ENCODE results near the gene RAPGEF1. TPM values are rescaled to one million over a fixed set of nuclear protein-coding genes. Genes with fewer than 3 reads are reported as not detected.

The RAPGEF1 gene
- total RNA-seq, 2 donors from 2014 or later = 45.8 to 105 TPM

DNA sequence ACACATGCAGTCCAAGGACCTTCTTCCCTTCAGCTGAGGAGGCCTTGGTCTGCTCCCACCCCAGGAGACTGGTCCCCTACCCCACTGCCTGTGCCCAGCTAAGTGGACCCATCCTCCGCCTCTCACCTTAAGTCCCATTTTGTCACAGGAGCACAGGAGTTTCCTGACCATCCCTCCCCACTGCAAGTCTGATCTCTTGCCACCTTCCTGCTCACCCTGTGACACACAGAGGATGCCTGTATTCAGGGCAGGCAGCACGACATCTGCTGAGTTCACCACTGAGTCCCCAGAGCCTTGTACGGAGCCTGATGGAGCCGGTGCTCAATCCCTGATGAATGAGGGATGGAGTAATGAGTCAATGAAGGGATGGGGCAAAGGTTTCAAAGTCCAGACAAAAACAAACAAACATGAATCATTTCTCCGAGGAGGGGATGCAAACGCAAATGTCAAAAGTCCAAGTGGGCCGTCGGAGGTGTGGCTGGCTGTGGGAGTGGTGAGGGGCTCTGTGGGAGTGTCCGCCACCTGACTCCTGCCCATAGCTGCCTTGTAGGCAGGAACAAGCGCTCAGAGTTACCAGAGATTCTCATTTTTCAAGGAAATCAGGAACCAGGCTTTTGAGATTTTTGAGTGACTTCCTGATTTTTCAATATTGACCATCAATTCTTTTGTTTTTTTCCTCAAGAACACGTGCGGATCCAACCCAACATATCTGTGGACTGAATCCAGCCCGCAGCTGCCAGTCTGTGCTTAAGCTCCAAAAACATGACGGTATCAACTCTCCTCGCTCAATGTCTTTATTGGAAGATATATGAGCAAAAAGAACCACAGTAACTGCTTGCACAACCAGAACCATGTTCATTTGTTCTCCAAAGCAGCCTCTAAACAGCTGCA lies 4.4 kb downstream of the RAPGEF1 start:
- no peak for DNase-seq (ENCODE audit: low spot score in 2 of 2)
- peak overlapping the region; percentile 89 to 92 for H3K27ac Mint-ChIP-seq
- H3K36me3 Mint-ChIP-seq = peaks cover 15 to 24% of the 10 kb centered on the region in 2 donors
- ATAC-seq = no peak
- no peaks in the 10 kb centered on the region for H3K9me3 Mint-ChIP-seq

DNA sequence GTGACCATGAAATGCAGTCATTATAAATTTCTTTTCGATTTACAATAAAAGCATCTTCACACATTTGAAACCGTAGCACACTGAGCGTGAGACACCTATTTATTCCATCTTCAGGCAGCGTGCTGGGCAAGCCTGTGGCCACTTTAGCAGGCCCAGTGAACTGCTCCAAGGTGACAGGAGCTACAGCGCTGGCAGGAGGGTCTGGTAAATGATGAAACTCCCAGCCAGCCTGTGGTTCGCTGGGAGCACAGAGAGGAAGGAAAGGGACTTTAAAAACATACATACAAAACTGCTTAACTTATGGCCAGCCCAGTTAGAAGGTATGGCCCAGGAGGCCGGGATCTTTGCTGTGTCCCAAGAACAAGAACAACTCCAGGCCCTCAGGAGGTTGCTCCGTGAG lies 5.1 kb downstream of the RAPGEF1 start:
- Mint-ChIP-seq H3K9me3 (no peaks in the 10 kb centered on the region), H3K27ac (peak overlapping the region; percentile 89 to 92), H3K36me3 (peaks cover 15 to 24% of the 10 kb centered on the region in 2 donors)
- ATAC-seq (no peak), DNase-seq (ENCODE audit: low spot score in 2 of 2) (no peak)

DNA sequence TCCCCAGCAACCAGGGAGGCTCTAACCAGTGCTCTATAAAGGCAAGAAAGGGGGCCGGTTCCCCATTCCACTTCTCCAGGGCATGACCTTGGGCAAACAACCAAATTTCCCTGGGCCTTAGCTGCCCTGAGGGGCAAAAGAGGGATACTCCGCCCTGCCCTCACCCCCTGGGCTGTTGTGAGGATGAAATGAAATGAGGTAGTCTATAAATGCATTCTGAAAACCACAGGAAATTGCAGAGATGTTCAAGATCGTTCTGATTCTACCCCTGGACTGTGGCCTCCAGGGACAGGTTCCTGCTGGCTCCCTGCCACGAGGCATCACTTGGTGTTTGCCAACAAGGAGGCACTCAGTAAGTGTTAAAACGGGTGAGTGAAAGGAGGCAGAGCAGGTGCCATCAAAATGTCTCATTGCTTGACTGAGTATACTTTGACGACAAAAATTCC lies 5.7 kb downstream of the RAPGEF1 start:
- ATAC-seq (peak in 1 of 2 donors; percentile 13), DNase-seq (ENCODE audit: low spot score in 2 of 2) (no peak)
- Mint-ChIP-seq H3K27ac (peak overlapping the region; percentile 89 to 92), H3K9me3 (no peaks in the 10 kb centered on the region), H3K36me3 (peaks cover 15 to 23% of the 10 kb centered on the region in 2 donors)

- Mint-ChIP-seq H3K27ac (peak overlapping the region; percentile 89 to 92), H3K9me3 (no peaks in the 10 kb centered on the region), H3K36me3 (peaks cover 10 to 17% of the 10 kb centered on the region in 2 donors)
- peak in 1 of 2 donors; percentile 44 for DNase-seq (ENCODE audit: low spot score in 2 of 2)
- peak; percentile 10 to 17 for ATAC-seq
These were observed 6.3 kb downstream of the RAPGEF1 start for GRCh38 chr9:131733541-131734061.

DNA sequence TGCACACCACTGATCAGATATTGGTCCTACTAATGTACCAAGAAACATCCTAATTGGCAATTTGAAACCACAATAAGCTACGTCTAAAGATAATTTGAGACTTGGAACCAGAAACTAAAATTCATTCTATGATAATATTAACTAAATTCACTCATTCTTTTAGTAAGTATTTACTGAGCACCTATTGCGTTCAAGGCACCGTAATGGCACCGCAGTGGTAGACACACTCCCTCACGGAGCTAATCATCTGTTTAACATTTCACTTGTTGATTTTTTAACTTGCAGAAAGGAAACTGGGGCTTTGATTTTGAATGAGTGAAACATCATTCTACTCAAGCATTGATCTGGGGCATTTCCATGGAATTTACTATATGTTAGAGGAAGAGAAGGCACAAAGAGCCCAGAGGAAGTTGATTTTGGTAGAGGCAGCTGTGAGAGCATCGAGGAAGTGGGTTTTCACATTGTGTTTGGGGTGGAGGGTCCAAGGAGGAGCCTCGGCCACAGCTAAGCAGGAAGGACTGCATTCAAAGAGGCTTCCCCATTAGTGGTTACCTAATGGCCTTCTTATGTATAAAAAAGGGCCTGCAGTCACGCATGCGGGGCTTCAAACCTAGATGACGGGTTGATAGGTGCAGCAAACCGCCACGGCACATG lies 7.1 kb downstream of the RAPGEF1 start:
- ATAC-seq = no peak
- Mint-ChIP-seq H3K9me3 (no peaks in the 10 kb centered on the region), H3K27ac (peak overlapping the region; percentile 89 to 92), H3K36me3 (peaks cover 9 to 17% of the 10 kb centered on the region in 2 donors)
- no peak for DNase-seq (ENCODE audit: low spot score in 2 of 2)

- H3K36me3 Mint-ChIP-seq = peaks cover 9 to 17% of the 10 kb centered on the region in 2 donors
- no peaks in the 10 kb centered on the region for H3K9me3 Mint-ChIP-seq
- DNase-seq (ENCODE audit: low spot score in 2 of 2) = peak in 1 of 2 donors; percentile 24
- peak; percentile 6 to 20 for ATAC-seq
- peak overlapping the region; percentile 89 to 98 for H3K27ac Mint-ChIP-seq
These were observed 7.8 kb downstream of the RAPGEF1 start for GRCh38 chr9:131732061-131732526.

- Mint-ChIP-seq H3K36me3 (peaks cover 9 to 17% of the 10 kb centered on the region in 2 donors), H3K27ac (peak overlapping the region; percentile 89 to 98), H3K9me3 (no peaks in the 10 kb centered on the region)
- ATAC-seq (no peak), DNase-seq (ENCODE audit: low spot score in 2 of 2) (peak in 1 of 2 donors; percentile 29)
These were observed 8.2 kb downstream of the RAPGEF1 start for GRCh38 chr9:131731644-131732043.

- Mint-ChIP-seq H3K9me3 (no peaks in the 10 kb centered on the region), H3K36me3 (peaks cover 9 to 13% of the 10 kb centered on the region in 2 donors), H3K27ac (peak overlapping the region; percentile 89 to 98)
- ATAC-seq (no peak), DNase-seq (ENCODE audit: low spot score in 2 of 2) (no peak)
These were observed 8.6 kb downstream of the RAPGEF1 start for GRCh38 chr9:131731237-131731636.

DNA sequence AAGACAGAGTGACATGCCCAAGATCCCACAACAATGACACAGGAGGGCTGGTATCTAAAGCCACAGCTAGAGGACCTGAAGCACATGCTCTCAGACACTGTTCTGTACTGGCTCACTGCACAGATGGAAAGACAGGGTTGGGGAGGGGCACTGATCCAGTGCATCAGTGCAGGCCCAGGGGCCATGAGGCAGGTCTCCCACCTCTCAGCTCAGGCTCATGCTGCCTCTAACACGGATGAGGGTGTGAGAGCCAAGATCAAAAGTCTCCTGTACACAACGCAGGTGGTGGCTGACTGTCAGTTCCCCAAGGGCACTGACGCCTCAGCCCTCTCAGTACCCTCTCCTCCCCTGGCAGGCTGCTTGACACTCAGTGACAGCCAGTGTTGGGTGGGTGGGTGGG lies 10.9 kb downstream of the RAPGEF1 start:
- H3K9me3 Mint-ChIP-seq = no peaks in the 10 kb centered on the region
- ATAC-seq = peak; percentile 60 to 72
- DNase-seq (ENCODE audit: low spot score in 2 of 2) = peak in 1 of 2 donors; percentile 56
- peak overlapping the region; percentile 89 to 96 for H3K27ac Mint-ChIP-seq
- peaks cover 0 to 9% of the 10 kb centered on the region in 2 donors for H3K36me3 Mint-ChIP-seq

DNA sequence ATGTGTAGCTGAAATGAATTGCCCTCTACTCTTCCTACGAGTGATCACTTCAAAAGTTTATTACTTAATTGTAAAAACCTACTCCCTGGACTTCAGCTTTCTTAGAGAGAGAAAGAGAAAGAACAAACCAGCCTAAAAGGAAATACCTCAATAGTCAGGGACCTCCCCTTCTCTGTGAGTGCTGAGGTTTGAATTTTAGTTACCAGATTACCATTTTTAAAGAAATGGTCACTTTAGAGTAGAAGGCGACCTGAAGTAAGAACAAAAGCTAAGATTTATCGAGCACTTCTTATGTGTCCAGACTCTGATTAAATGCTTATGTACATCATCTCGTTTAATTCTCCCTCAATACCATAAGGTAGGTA lies 11.3 kb downstream of the RAPGEF1 start:
- DNase-seq (ENCODE audit: low spot score in 2 of 2) (no peak), ATAC-seq (peak in 1 of 2 donors; percentile 15)
- H3K27ac Mint-ChIP-seq = peak overlapping the region; percentile 89 to 96
- no peaks in the 10 kb centered on the region for H3K9me3 Mint-ChIP-seq
- peaks cover 0 to 9% of the 10 kb centered on the region in 2 donors for H3K36me3 Mint-ChIP-seq

DNA sequence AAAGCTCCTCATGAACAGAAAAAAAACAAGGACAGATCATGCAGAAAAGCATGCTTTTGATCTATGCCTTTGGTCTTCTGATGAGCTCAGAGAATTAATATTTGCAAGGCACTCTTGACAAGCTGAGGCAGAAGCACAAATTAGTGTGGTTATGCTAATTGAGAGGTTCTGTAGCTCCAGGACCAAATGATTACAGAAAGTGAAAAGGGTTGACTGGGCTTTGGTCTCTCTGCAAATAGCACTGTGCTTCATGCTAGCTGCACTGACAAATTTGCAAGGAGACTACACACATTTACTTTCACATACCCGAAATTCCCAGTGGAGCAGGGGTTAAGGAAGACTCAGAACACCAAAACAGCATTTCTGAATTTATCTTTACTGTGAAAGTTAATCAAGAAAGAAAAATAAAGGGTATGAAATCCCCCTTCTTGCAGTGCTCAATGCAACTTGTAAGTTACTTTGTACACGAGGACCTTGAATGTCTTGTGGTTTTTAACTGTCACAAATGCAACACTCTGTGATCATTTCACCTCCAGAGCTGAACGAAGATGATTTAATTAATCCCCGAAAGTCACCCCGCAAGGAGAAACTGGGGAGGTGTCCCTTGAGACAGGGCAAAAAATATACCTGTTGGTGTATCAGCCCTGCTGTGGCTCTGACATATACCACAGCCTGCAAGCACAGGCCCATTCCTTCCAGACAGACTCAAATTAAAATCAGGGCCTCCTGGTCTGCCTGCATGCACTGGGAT lies 11.9 kb downstream of the RAPGEF1 start:
- ATAC-seq (peak; percentile 3 to 29), DNase-seq (ENCODE audit: low spot score in 2 of 2) (peak in 1 of 2 donors; percentile 23)
- Mint-ChIP-seq H3K27ac (peak overlapping the region; percentile 89 to 96), H3K36me3 (peaks cover 0 to 9% of the 10 kb centered on the region in 2 donors), H3K9me3 (no peaks in the 10 kb centered on the region)

GRCh38 chr9:131727184-131727759 lies 12.6 kb downstream of the RAPGEF1 start:
- no peak for ATAC-seq
- Mint-ChIP-seq H3K36me3 (peaks cover 0 to 9% of the 10 kb centered on the region in 2 donors), H3K27ac (peak overlapping the region; percentile 89 to 96)

GRCh38 chr9:131724683-131725082 lies 15.2 kb downstream of the RAPGEF1 start:
- ATAC-seq (no peak), DNase-seq (ENCODE audit: low spot score in 2 of 2) (no peak)
- no peaks in the 10 kb centered on the region for H3K9me3 Mint-ChIP-seq
- peaks cover 0 to 29% of the 10 kb centered on the region in 2 donors for H3K36me3 Mint-ChIP-seq
- peak overlapping the region in 1 of 2 donors; percentile 89 for H3K27ac Mint-ChIP-seq

More at GRCh38 chr9:131727184-131727759, 12.6 kb downstream of the RAPGEF1 start:
- H3K9me3 Mint-ChIP-seq = no peaks in the 10 kb centered on the region
- DNase-seq (ENCODE audit: low spot score in 2 of 2) = no peak

DNA sequence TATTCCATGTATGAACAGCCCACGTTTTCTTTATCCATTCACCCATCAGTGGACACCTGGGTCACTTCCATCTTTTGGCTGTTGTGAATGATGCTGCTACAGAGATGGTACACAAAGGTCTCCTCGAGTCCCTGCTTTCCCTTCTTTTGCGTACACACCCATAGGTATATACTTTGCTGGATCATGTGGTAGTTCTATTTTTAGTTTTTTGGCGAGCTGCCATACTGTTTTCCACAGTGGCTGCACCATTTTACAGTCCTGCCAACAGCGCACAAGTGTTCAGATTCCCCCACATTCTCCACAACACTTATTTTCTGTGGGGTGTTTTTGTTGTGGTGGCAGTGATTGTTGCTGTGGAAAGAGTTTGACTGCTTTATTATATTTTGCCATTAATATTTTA lies 16.2 kb downstream of the RAPGEF1 start:
- no peak for DNase-seq (ENCODE audit: low spot score in 2 of 2)
- Mint-ChIP-seq H3K27ac (no peak overlapping the region), H3K9me3 (no peaks in the 10 kb centered on the region), H3K36me3 (peaks cover 0 to 31% of the 10 kb centered on the region in 2 donors)
- no peak for ATAC-seq

GRCh38 chr9:131722255-131722654 lies 17.6 kb downstream of the RAPGEF1 start:
- Mint-ChIP-seq H3K27ac (no peak overlapping the region), H3K9me3 (no peaks in the 10 kb centered on the region), H3K36me3 (peaks cover 0 to 36% of the 10 kb centered on the region in 2 donors)
- no peak for DNase-seq (ENCODE audit: low spot score in 2 of 2)
- ATAC-seq = no peak

DNA sequence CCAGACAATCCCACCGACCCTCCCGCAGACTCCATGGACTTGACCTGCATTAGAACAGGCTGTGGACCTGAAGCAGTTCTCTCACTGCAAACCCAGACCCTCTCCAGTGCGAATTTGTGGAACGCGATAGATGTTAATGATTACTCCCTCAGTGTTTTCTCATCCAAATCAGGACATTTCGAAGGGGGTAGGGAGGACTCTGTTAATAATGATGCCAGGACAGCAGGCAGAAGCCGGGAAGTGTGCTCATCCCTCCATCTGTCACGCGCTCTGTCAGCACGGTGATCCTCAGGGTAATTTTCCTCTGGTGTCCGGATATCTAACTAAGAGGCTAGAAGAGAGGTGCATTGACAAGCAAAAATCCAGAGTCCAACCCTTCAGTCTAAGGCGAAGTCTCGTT lies 18.8 kb downstream of the RAPGEF1 start:
- Mint-ChIP-seq H3K27ac (peak overlapping the region in 1 of 2 donors; percentile 92), H3K36me3 (peaks cover 0 to 36% of the 10 kb centered on the region in 2 donors), H3K9me3 (no peaks in the 10 kb centered on the region)
- DNase-seq (ENCODE audit: low spot score in 2 of 2) = no peak
- no peak for ATAC-seq

Measured in activated naive CD4-positive, alpha-beta T cell treated with anti-CD3 and anti-CD28 coated beads, Interleukin-2, amount 50 U/mL, for 72 hours (primary cell).